CD4-positive, alpha-beta T cell (primary cell): ENCODE results near the gene JPH4. TPM values are rescaled to one million over a fixed set of nuclear protein-coding genes. Genes with fewer than 3 reads are reported as not detected.

ENCODE experiments used
- ATAC-seq: fragments of 200-7000 bp; cut with Tn5 transposase; one replicate; pipeline ENCODE4 v1.10.0; 2022; ENCODE audit warnings: mild to moderate bottlenecking; ENCODE audit not compliant: poor library complexity
- CTCF ChIA-PET: fragments of 350-600 bp; sonication (Branson Sonifier 250); formaldehyde crosslinking; loops from one replicate; lab custom pipeline; 2021; ENCODE audit warnings: antibody characterized with exemption, inconsistent platforms; lab: Charles Lee
- POLR2A ChIA-PET: fragments of 350-600 bp; sonication (Branson Sonifier 250); formaldehyde crosslinking; loops from one replicate; lab custom pipeline; 2021; ENCODE audit warnings: antibody characterized with exemption, inconsistent platforms; lab: Charles Lee
- DNase-seq, 14 experiments: peaks; one replicate each; pipeline ENCODE4 v3.0.0-alpha.2; 2013 to 2020; ENCODE audit warnings: mixed read lengths in 2 of 14
- H3K27ac ChIP-seq, 2 donors: one replicate each; pipeline versions ENCODE4 v1.5.1 to v1.7.0; 2013; ENCODE audit warnings: low read length in 2 of 2, low read depth in 1 of 2, mild to moderate bottlenecking in 1 of 2
- H3K27me3 ChIP-seq, 2 experiments: 1 replicate in 1 of 2; 2 replicates in 1 of 2; pipeline versions ENCODE4 v1.6.1 to v1.7.0; 2013; ENCODE audit warnings: low read length in 2 of 2, control low read depth in 1 of 2, mild to moderate bottlenecking in 1 of 2, moderate library complexity in 1 of 2; ENCODE audit not compliant: insufficient read depth in 2 of 2, control insufficient read depth in 1 of 2
- H3K36me3 ChIP-seq: one replicate; pipeline ENCODE4 v1.6.1; 2013; ENCODE audit warnings: low read length, control low read depth; ENCODE audit not compliant: insufficient read depth
- H3K4me1 ChIP-seq: one replicate; pipeline ENCODE4 v1.6.1; 2013; ENCODE audit warnings: low read length, control low read depth; ENCODE audit not compliant: insufficient read depth
- H3K4me3 ChIP-seq: one replicate; pipeline ENCODE4 v1.5.1; 2013; ENCODE audit warnings: mild to moderate bottlenecking, low read length, moderate library complexity
- H3K9me3 ChIP-seq, 2 experiments: 1 replicate in 1 of 2; 2 replicates in 1 of 2; pipeline versions ENCODE4 v1.6.1 to v1.7.0; 2013; ENCODE audit warnings: low read length in 2 of 2, mild to moderate bottlenecking in 2 of 2, control low read depth in 1 of 2, moderate library complexity in 1 of 2; ENCODE audit not compliant: control insufficient read depth in 1 of 2, insufficient read depth in 1 of 2
- H3K27ac Mint-ChIP-seq: one replicate; pipeline ENCODE4 v1.8.0; 2020; ENCODE audit warnings: mixed read lengths
- H3K27me3 Mint-ChIP-seq: one replicate; pipeline ENCODE4 v1.8.0; 2021; ENCODE audit warnings: mixed read lengths
- H3K36me3 Mint-ChIP-seq: one replicate; pipeline ENCODE4 v1.8.0; 2021; ENCODE audit warnings: low read depth, mixed read lengths
- H3K4me1 Mint-ChIP-seq: one replicate; pipeline ENCODE4 v1.8.0; 2021; ENCODE audit warnings: low read depth, mixed read lengths
- H3K4me3 Mint-ChIP-seq: one replicate; pipeline ENCODE4 v1.8.0; 2020; ENCODE audit warnings: mild to moderate bottlenecking, mixed read lengths
- H3K9me3 Mint-ChIP-seq: one replicate; pipeline ENCODE4 v1.8.0; 2020; ENCODE audit warnings: mixed read lengths
- CTCF ChIP-seq: fragments of 200-600 bp; IDR thresholded peaks from one replicate; pipeline ENCODE4 v1.8.0; 2022; ENCODE audit warnings: antibody characterized with exemption, mild to moderate bottlenecking
- intact Hi-C, 2 experiments: fragments of 100-400 bp; cut with DNase I in 1 of 2; cut with micrococcal nuclease in 1 of 2; formaldehyde crosslinking; loops; one replicate each; pipeline versions ENCODE4 v1.15.1 to v1.9.0; 2023 to 2025; cut with DNase I, micrococcal nuclease
- total RNA-seq, 174 experiments: library from RNA in 2 of 174; stranded (reverse) in 2 of 174; gene quantifications; one replicate each; pipeline ENCODE4 v1.2.3 and lab custom pipeline; 2021 to 2026

Gene JPH4
- total RNA-seq, 2 experiments from 2014 or later = not detected

- POLR2A ChIA-PET = interaction anchor here (0.7 to 1.3 kb wide), 3 partner anchors 10 to 93 kb away, joined by 3 to 4 read pairs (median 3); partner anchors contain the start of genes NGDN and ZFHX2
- no peak for ATAC-seq
- no peaks in the 10 kb centered on the region for H3K9me3 ChIP-seq
- peaks cover 45% of the 10 kb centered on the region for H3K4me1 Mint-ChIP-seq
- DNase-seq = no peak
- H3K27me3 ChIP-seq = no peaks in the 10 kb centered on the region
- no peak overlapping the region for H3K4me3 Mint-ChIP-seq
- H3K4me3 ChIP-seq = no peak overlapping the region
- no peak overlapping the region for H3K27ac ChIP-seq
- H3K27ac Mint-ChIP-seq = peak overlapping the region; percentile 55
- intact Hi-C loops = loop anchor here (1.0 to 10.0 kb wide), 6 partner anchors 84 to 553 kb away; partner anchors contain the start of genes ACIN1 (in 1 of the 2), C14orf119 (in 1 of the 2), DCAF11 (in 1 of the 2) and NRL (in 1 of the 2)
- TF ChIP-seq CTCF = no peak
- peaks cover 71% of the 10 kb centered on the region for H3K36me3 Mint-ChIP-seq
- H3K27me3 Mint-ChIP-seq = no peaks in the 10 kb centered on the region
- H3K9me3 Mint-ChIP-seq = no peaks in the 10 kb centered on the region
- H3K4me1 ChIP-seq = peaks cover 34% of the 10 kb centered on the region
- CTCF ChIA-PET = interaction anchor here (0.8 to 6.0 kb wide), 3 partner anchors 10 to 83 kb away, joined by 3 to 67 read pairs (median 4); partner anchors contain the start of gene ZFHX2
- H3K36me3 ChIP-seq = peaks cover 79% of the 10 kb centered on the region
These were observed 16.4 kb downstream of the JPH4 start for GRCh38 chr14:23561873-23562821.

DNA sequence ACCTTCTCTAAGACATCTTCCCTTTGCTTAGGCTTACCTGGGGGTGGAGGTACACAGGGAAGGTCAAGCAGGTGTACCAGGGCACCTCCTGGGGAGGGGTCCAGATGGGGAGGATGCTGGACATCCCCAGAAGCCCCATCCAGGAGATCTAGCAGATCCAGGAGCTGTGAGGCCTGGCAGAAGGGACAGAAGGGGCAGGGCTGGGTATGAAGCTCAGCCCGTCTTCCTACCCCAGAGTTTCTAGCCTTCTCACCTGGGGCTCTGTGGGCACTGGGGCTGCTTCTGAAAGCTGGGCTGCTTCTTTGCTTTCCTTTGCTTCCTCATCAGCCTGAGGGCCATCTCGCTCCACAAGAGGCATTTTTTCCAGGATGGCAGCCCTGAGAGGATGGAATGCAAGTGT is 17.3 kb downstream of the JPH4 start:
- POLR2A ChIA-PET = interaction anchor here (3.2 kb wide), 1 partner anchor 83 kb away, joined by 24 read pairs; no protein-coding TSS in a partner anchor
- no peak for TF ChIP-seq CTCF
- Histone ChIP-seq H3K9me3 (no peaks in the 10 kb centered on the region), H3K36me3 (peaks cover 79% of the 10 kb centered on the region), H3K4me3 (no peak overlapping the region), H3K27me3 (no peaks in the 10 kb centered on the region), H3K27ac (no peak overlapping the region), H3K4me1 (peaks cover 34% of the 10 kb centered on the region)
- Mint-ChIP-seq H3K9me3 (no peaks in the 10 kb centered on the region), H3K27ac (no peak overlapping the region), H3K27me3 (no peaks in the 10 kb centered on the region), H3K4me1 (peaks cover 44% of the 10 kb centered on the region), H3K36me3 (peaks cover 68% of the 10 kb centered on the region), H3K4me3 (no peak overlapping the region)
- intact Hi-C loops = loop anchor here in 1 of 2 experiments (5.0 to 10.0 kb wide), 4 partner anchors 239 to 554 kb away; partner anchors contain the start of genes ACIN1, C14orf119, DCAF11 and NRL
- no peak for DNase-seq
- CTCF ChIA-PET = interaction anchor here (1.5 to 6.0 kb wide), 2 partner anchors 9 to 82 kb away, joined by 3 to 67 read pairs; partner anchors contain the start of gene ZFHX2
- no peak for ATAC-seq

- H3K4me1 ChIP-seq = peaks cover 36% of the 10 kb centered on the region
- no peaks in the 10 kb centered on the region for H3K27me3 Mint-ChIP-seq
- H3K4me1 Mint-ChIP-seq = peaks cover 55% of the 10 kb centered on the region
- peaks cover 57% of the 10 kb centered on the region for H3K36me3 Mint-ChIP-seq
- ATAC-seq = no peak
- no peak overlapping the region for H3K27ac Mint-ChIP-seq
- no peaks in the 10 kb centered on the region for H3K9me3 Mint-ChIP-seq
- H3K4me3 ChIP-seq = no peak overlapping the region
- TF ChIP-seq CTCF = no peak
- H3K36me3 ChIP-seq = peaks cover 68% of the 10 kb centered on the region
- no peaks in the 10 kb centered on the region for H3K9me3 ChIP-seq
- H3K27me3 ChIP-seq = no peaks in the 10 kb centered on the region
- no peak overlapping the region for H3K27ac ChIP-seq
- CTCF ChIA-PET = interaction anchor here (0.6 to 6.0 kb wide), 17 partner anchors 8 to 207 kb away, joined by 3 to 67 read pairs (median 5); partner anchors contain the start of genes NGDN, SLC22A17 and ZFHX2
- POLR2A ChIA-PET = interaction anchor here (0.5 to 3.2 kb wide), 2 partner anchors 77 to 82 kb away, joined by 3 to 24 read pairs; no protein-coding TSS in a partner anchor
- intact Hi-C loops = loop anchor here (2.0 to 10.0 kb wide), 5 partner anchors 19 to 555 kb away; partner anchors contain the start of genes PABPN1 (in 2 of the 2), ACIN1 (in 1 of the 2), C14orf119 (in 1 of the 2) and DCAF11 (in 1 of the 2)
- H3K4me3 Mint-ChIP-seq = no peak overlapping the region
- no peak for DNase-seq
These were observed 18.6 kb downstream of the JPH4 start for GRCh38 chr14:23559926-23560520.
